ENCODE data around the gene LGR4. TPM values are rescaled to one million over a fixed set of nuclear protein-coding genes. Genes with fewer than 3 reads are reported as not detected.

LGR4 gene
- total RNA-seq, 1 donor: 56.1 TPM

DNA sequence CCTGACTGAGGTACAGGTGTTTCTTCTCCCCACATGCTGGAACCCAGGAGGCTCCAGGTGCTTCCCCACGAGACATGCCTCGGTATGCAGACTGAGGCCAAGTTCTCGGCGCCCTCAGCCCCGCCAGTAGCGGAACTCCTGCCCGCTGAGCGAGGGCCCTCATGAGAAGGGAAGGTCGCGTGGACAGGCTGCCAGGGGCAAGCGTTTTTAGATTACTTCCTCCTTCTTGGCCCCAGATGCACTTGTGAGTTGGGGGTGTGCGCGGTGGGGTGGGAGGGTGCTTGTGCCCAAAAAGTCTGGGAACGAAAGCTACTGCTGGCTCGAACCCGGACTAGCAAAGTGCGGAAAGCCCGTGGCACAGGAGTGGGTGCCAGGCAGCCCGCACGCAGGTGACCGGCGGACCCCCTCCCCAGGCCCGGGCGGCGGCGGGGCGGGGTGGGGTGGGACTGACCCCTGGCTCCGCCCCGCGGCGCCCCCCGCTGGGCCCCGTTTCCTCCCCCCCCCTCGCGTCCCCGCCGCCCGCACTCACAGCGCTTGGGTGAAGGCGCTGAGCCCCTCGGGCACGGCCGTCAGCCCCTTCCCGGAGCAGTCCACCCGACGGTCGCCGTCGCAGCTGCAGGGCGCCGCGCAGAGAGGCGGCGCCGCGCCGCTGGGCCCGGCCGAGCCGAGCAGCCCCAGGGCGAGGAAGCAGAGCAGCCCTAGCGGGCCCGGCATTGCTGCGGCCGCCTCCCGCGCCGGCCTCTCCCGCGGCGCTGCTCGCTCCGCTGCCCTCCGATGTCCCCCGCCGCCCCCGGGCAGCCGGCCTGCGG is 797 bp downstream of the LGR4 start:
- Histone ChIP-seq H3K9me3 (ENCODE audit: low read depth, low read length) (no peaks in the 10 kb centered on the region), H4K20me1 (ENCODE audit: insufficient read depth, low read length) (peaks cover 17% of the 10 kb centered on the region), H2AFZ (ENCODE audit: low read length) (peak overlapping the region; percentile 90), H3K27ac (ENCODE audit: low read depth, low read length) (peak overlapping the region; percentile 79), H3K4me2 (ENCODE audit: insufficient read depth, low read length) (peak overlapping the region; percentile 94), H3K79me2 (ENCODE audit: insufficient read depth, low read length) (peaks cover 50% of the 10 kb centered on the region), H3K27me3 (ENCODE audit: insufficient read depth, low read length) (no peaks in the 10 kb centered on the region), H3K4me3 (ENCODE audit: insufficient read depth, low read length) (peak overlapping the region; percentile 88), H3K4me1 (ENCODE audit: insufficient read depth, low read length) (peaks cover 42% of the 10 kb centered on the region), H3K36me3 (ENCODE audit: insufficient read depth, low read length) (no peaks in the 10 kb centered on the region)
- TF ChIP-seq, protein P1, sequence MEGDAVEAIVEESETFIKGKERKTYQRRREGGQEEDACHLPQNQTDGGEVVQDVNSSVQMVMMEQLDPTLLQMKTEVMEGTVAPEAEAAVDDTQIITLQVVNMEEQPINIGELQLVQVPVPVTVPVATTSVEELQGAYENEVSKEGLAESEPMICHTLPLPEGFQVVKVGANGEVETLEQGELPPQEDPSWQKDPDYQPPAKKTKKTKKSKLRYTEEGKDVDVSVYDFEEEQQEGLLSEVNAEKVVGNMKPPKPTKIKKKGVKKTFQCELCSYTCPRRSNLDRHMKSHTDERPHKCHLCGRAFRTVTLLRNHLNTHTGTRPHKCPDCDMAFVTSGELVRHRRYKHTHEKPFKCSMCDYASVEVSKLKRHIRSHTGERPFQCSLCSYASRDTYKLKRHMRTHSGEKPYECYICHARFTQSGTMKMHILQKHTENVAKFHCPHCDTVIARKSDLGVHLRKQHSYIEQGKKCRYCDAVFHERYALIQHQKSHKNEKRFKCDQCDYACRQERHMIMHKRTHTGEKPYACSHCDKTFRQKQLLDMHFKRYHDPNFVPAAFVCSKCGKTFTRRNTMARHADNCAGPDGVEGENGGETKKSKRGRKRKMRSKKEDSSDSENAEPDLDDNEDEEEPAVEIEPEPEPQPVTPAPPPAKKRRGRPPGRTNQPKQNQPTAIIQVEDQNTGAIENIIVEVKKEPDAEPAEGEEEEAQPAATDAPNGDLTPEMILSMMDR (IDR thresholded peaks at IDR 0.05; ENCODE audit: extremely low read depth, low read depth, low read length): no peak
- peak; percentile 82 for DNase-seq (ENCODE audit: insufficient read length, low spot score, missing footprints)

DNA sequence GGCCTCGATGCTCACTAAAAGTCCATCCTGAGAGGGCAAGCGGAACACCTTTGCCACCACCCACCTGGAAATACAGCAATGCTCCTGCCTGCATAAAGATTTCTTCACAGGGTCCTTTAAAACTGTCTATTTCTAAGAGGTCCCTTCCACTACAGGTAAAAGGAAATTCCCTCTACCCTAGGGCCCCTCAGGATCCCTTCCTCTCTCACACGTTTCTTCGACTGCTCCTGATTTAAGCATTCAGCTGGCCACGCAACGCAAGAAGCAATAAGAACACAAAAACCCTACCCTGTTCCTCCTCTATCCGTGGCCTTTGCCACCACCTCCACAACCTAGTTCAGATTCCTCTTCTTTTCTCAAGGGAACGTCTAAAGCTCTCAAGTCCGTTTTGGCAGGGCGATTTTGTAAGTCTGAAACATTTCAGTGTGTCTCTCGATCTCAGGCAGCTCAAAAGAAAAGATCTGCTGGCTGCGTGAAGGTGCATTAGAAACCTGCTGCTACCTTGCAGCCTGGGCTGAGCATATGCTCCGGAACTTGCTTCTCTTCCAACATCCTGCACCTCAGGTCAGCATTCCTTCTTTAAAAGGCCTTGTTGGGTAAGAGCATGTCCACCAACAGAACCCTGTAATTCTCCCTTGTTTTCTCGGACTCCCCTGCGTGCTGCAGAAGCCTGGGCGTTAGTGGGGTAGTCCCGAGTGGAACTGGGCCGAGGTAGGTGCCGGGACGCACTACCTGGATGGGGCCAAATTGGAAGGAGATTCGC is 1.6 kb downstream of the LGR4 start:
- Histone ChIP-seq H3K27me3 (ENCODE audit: insufficient read depth, low read length) (no peaks in the 10 kb centered on the region), H3K4me3 (ENCODE audit: insufficient read depth, low read length) (peak overlapping the region; percentile 88), H3K79me2 (ENCODE audit: insufficient read depth, low read length) (peaks cover 57% of the 10 kb centered on the region), H2AFZ (ENCODE audit: low read length) (peak overlapping the region; percentile 45), H3K9me3 (ENCODE audit: low read depth, low read length) (no peaks in the 10 kb centered on the region), H3K36me3 (ENCODE audit: insufficient read depth, low read length) (no peaks in the 10 kb centered on the region), H3K4me2 (ENCODE audit: insufficient read depth, low read length) (peak overlapping the region; percentile 87), H4K20me1 (ENCODE audit: insufficient read depth, low read length) (peaks cover 17% of the 10 kb centered on the region), H3K4me1 (ENCODE audit: insufficient read depth, low read length) (peaks cover 42% of the 10 kb centered on the region), H3K27ac (ENCODE audit: low read depth, low read length) (peak overlapping the region; percentile 65)
- TF ChIP-seq, protein P1 (IDR thresholded peaks at IDR 0.05; ENCODE audit: extremely low read depth, low read depth, low read length): no peak
- no peak for DNase-seq (ENCODE audit: insufficient read length, low spot score, missing footprints)

DNA sequence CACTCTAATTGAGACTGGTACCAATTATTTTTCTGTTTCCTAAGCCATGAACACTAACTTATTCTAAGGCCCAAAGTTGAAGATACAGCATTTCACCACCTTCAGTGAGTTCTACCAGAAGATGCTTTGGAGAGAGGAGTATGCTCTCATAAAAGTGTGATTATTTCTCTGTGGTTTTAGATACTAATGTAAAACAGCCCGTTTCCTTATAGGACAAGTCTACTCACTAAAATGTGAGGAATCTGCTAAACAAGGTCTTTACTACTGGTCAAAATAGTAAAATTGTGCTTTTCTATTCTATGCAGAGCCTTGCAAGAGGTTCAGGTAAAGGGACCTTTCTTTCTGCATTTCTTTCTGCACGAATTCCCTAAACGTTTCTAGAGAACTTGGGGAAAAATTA is 2.4 kb downstream of the LGR4 start:
- TF ChIP-seq, protein P1 (IDR thresholded peaks at IDR 0.05; ENCODE audit: extremely low read depth, low read depth, low read length): no peak
- DNase-seq (ENCODE audit: insufficient read length, low spot score, missing footprints): no peak
- peaks cover 65% of the 10 kb centered on the region for H3K79me2 ChIP-seq (ENCODE audit: insufficient read depth, low read length)
- peak overlapping the region; percentile 65 for H3K27ac ChIP-seq (ENCODE audit: low read depth, low read length)
- H2AFZ ChIP-seq (ENCODE audit: low read length): no peak overlapping the region
- peak overlapping the region; percentile 87 for H3K4me2 ChIP-seq (ENCODE audit: insufficient read depth, low read length)
- H3K4me3 ChIP-seq (ENCODE audit: insufficient read depth, low read length): peak overlapping the region; percentile 88
- no peaks in the 10 kb centered on the region for H3K36me3 ChIP-seq (ENCODE audit: insufficient read depth, low read length)
- H3K9me3 ChIP-seq (ENCODE audit: low read depth, low read length): no peaks in the 10 kb centered on the region
- H4K20me1 ChIP-seq (ENCODE audit: insufficient read depth, low read length): peaks cover 17% of the 10 kb centered on the region
- no peaks in the 10 kb centered on the region for H3K27me3 ChIP-seq (ENCODE audit: insufficient read depth, low read length)
- peaks cover 49% of the 10 kb centered on the region for H3K4me1 ChIP-seq (ENCODE audit: insufficient read depth, low read length)
